ENCODE results near the gene OR51D1.

OR51D1 gene

GRCh38 chr11:4644233-4644632 is 7.0 kb downstream of the OR51D1 start:
- DNase-seq (ENCODE audit: low read depth in 3 of 3): no peak

GRCh38 chr11:4645974-4646373 is 8.7 kb downstream of the OR51D1 start:
- DNase-seq (ENCODE audit: low read depth in 3 of 3): no peak

- DNase-seq (ENCODE audit: low read depth in 3 of 3): no peak
These were observed 10.5 kb downstream of the OR51D1 start for GRCh38 chr11:4647766-4648165.

GRCh38 chr11:4654635-4655369 is 17.5 kb downstream of the OR51D1 start:
- DNase-seq (ENCODE audit: low read depth in 3 of 3): no peak

- no peak for DNase-seq (ENCODE audit: low read depth in 3 of 3)
These were observed 21.6 kb downstream of the OR51D1 start for GRCh38 chr11:4658629-4659445.

- DNase-seq (ENCODE audit: low read depth in 3 of 3): no peak
These were observed 25.6 kb downstream of the OR51D1 start for GRCh38 chr11:4662876-4663275.

GRCh38 chr11:4664183-4664582 is 26.9 kb downstream of the OR51D1 start:
- no peak for DNase-seq (ENCODE audit: low read depth in 3 of 3)

- DNase-seq (ENCODE audit: low read depth in 3 of 3): no peak
These were observed 27.5 kb downstream of the OR51D1 start for GRCh38 chr11:4664786-4665185.

- DNase-seq (ENCODE audit: low read depth in 3 of 3): no peak
These were observed 28.1 kb downstream of the OR51D1 start for GRCh38 chr11:4665424-4665823.

GRCh38 chr11:4671741-4672140 is 34.5 kb downstream of the OR51D1 start:
- DNase-seq (ENCODE audit: low read depth in 3 of 3): no peak

- DNase-seq (ENCODE audit: low read depth in 3 of 3): no peak
These were observed 35.2 kb downstream of the OR51D1 start for GRCh38 chr11:4672470-4672869.

GRCh38 chr11:4673781-4674180 is 36.5 kb downstream of the OR51D1 start:
- no peak for DNase-seq (ENCODE audit: low read depth in 3 of 3)

GRCh38 chr11:4677948-4678347 is 40.7 kb downstream of the OR51D1 start:
- no peak for DNase-seq (ENCODE audit: low read depth in 3 of 3)

- DNase-seq (ENCODE audit: low read depth in 3 of 3): no peak
These were observed 43.1 kb downstream of the OR51D1 start for GRCh38 chr11:4680341-4680740.

GRCh38 chr11:4682623-4683419 is 45.5 kb downstream of the OR51D1 start:
- DNase-seq (ENCODE audit: low read depth in 3 of 3): no peak

- DNase-seq (ENCODE audit: low read depth in 3 of 3): no peak
These were observed 47.5 kb downstream of the OR51D1 start for GRCh38 chr11:4684631-4685285.
